HEK293T (cell line): Measurements from ENCODE around the gene MLLT3.

Source experiments
- CTCF ChIA-PET: fragments of 350-600 bp; formaldehyde crosslinking; extraction: SDS; loops from one replicate; lab custom pipeline; 2021; ENCODE audit warnings: antibody characterized with exemption, inconsistent platforms; lab: Yijun Ruan, JAX
- POLR2A ChIA-PET: fragments of 350-600 bp; formaldehyde crosslinking; extraction: SDS; loops from one replicate; lab custom pipeline; 2020; ENCODE audit warnings: antibody characterized with exemption, inconsistent platforms; lab: Yijun Ruan, JAX
- DNase-seq: peaks from one replicate; pipeline ENCODE4 v3.0.0; 2012; ENCODE audit warnings: mixed read lengths; ENCODE audit errors: extremely low spot score
- ARNT ChIP-seq: fragments of 450-650 bp; IDR thresholded peaks from 2 replicates; pipeline ENCODE4 v1.6.1; 2017; ENCODE audit warnings: mild to moderate bottlenecking
- BHLHE40 ChIP-seq: fragments of 450-650 bp; IDR thresholded peaks from 2 replicates; pipeline ENCODE4 v1.6.1; 2016; ENCODE audit warnings: mild to moderate bottlenecking, moderate library complexity, borderline replicate concordance
- CTBP1 ChIP-seq: fragments of 450-650 bp; IDR thresholded peaks from 2 replicates; pipeline ENCODE4 v1.6.1; 2016; ENCODE audit warnings: borderline replicate concordance
- ELF4 ChIP-seq: fragments of 450-650 bp; IDR thresholded peaks from 2 replicates; pipeline ENCODE4 v1.6.1; 2017; ENCODE audit warnings: antibody characterized with exemption
- FOXA1 ChIP-seq: fragments of 450-650 bp; IDR thresholded peaks from 2 replicates; pipeline ENCODE4 v1.6.1; 2016; ENCODE audit warnings: mild to moderate bottlenecking
- FOXK2 ChIP-seq: fragments of 450-650 bp; IDR thresholded peaks from 2 replicates; pipeline ENCODE4 v1.6.1; 2016; ENCODE audit warnings: mild to moderate bottlenecking
- FOXM1 ChIP-seq: fragments of 450-650 bp; IDR thresholded peaks from 2 replicates; pipeline ENCODE4 v1.6.1; 2017; ENCODE audit warnings: mild to moderate bottlenecking, borderline replicate concordance
- HDGF ChIP-seq: fragments of 450-650 bp; IDR thresholded peaks from 2 replicates; pipeline ENCODE4 v1.6.1; 2017; ENCODE audit warnings: antibody characterized with exemption, borderline replicate concordance
- L3MBTL2 ChIP-seq: fragments of 450-650 bp; conservative IDR thresholded peaks from 2 replicates; pipeline ENCODE4 v1.6.1; 2016; ENCODE audit warnings: mild to moderate bottlenecking
- LEF1 ChIP-seq: fragments of 450-650 bp; IDR thresholded peaks from 2 replicates; pipeline ENCODE4 v1.6.1; 2017; ENCODE audit warnings: mild to moderate bottlenecking, borderline replicate concordance
- NFRKB ChIP-seq: fragments of 450-650 bp; IDR thresholded peaks from 2 replicates; pipeline ENCODE4 v1.6.1; 2016; ENCODE audit warnings: mild to moderate bottlenecking, moderate library complexity
- SP1 ChIP-seq: fragments of 450-650 bp; IDR thresholded peaks from 2 replicates; pipeline ENCODE4 v1.6.1; 2017
- SUZ12 ChIP-seq: fragments of 450-650 bp; IDR thresholded peaks from 2 replicates; pipeline ENCODE4 v1.6.1; 2016; ENCODE audit warnings: mild to moderate bottlenecking
- TARDBP ChIP-seq: fragments of 450-650 bp; IDR thresholded peaks from 2 replicates; pipeline ENCODE4 v1.6.1; 2016
- ZNF384 ChIP-seq: fragments of 450-650 bp; IDR thresholded peaks from 2 replicates; pipeline ENCODE4 v1.6.1; 2016
- TF ChIP-seq, protein P1 (sequence below): fragments of 450-650 bp; IDR thresholded peaks from 2 replicates; pipeline ENCODE4 v1.6.1; 2016

MLLT3 gene

DNA sequence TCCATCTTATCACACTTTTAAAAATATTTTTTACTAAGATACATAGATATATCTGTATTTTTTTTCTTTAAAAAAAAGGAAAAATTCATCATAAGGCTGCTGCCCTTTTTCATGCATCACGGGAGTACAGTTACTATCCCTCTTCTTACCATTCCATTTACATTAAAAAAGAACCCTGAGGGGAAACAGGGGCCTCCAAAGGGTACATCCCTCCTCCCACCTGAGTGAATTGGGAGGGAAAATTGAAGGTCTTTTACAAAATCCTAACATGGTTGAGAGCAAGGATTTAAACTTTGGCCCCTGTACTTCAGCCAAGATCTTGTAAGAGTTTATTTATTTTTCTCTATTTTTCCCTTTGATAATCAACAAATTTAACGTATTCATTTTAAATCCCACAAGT, 319.2 kb downstream of the MLLT3 start:
- TF ChIP-seq FOXK2 (no peak), FOXM1 (no peak), ARNT (no peak), FOXA1 (no peak), LEF1 (no peak), ZNF384 (no peak), SP1 (no peak), ELF4 (no peak), CTBP1 (no peak), TARDBP (no peak), SUZ12 (no peak), HDGF (no peak), L3MBTL2 (no peak)
- TF ChIP-seq, protein P1, sequence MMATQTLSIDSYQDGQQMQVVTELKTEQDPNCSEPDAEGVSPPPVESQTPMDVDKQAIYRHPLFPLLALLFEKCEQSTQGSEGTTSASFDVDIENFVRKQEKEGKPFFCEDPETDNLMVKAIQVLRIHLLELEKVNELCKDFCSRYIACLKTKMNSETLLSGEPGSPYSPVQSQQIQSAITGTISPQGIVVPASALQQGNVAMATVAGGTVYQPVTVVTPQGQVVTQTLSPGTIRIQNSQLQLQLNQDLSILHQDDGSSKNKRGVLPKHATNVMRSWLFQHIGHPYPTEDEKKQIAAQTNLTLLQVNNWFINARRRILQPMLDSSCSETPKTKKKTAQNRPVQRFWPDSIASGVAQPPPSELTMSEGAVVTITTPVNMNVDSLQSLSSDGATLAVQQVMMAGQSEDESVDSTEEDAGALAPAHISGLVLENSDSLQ, result no peak
- no peak for DNase-seq
- ChIA-PET POLR2A (no interaction called here), CTCF (no interaction called here)

DNA sequence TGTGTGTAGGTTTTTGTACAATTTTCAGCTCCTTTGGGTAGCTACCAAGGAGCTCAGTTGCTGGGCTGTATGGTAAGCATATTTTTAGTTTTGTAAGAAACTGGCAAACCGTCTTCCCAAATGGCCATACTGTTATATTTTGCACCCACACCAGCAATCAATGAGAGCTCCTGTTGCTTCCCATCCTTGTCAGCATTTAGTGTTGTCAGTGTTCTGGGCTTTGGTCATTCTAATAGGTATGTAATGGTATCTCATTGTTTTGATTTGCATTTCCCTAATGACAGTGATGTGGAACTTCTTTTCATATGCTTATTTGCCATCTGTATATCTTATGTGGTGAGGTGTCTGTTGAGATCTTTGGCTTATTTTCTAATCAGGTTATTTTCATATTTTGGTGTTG, 320.1 kb downstream of the MLLT3 start:
- TF ChIP-seq SUZ12, result no peak
- no peak for TF ChIP-seq FOXA1
- POLR2A ChIA-PET, result no interaction called here
- CTCF ChIA-PET, result no interaction called here
- no peak for DNase-seq

GRCh38 chr9:20300430-20301115, 321.7 kb downstream of the MLLT3 start:
- ChIA-PET POLR2A (no interaction called here), CTCF (no interaction called here)
- DNase-seq, result no peak
- TF ChIP-seq FOXM1 (no peak), BHLHE40 (no peak), TARDBP (no peak), FOXA1 (no peak), LEF1 (no peak), ARNT (no peak), SP1 (no peak), SUZ12 (no peak), CTBP1 (no peak)
- TF ChIP-seq, protein P1, result no peak

DNA sequence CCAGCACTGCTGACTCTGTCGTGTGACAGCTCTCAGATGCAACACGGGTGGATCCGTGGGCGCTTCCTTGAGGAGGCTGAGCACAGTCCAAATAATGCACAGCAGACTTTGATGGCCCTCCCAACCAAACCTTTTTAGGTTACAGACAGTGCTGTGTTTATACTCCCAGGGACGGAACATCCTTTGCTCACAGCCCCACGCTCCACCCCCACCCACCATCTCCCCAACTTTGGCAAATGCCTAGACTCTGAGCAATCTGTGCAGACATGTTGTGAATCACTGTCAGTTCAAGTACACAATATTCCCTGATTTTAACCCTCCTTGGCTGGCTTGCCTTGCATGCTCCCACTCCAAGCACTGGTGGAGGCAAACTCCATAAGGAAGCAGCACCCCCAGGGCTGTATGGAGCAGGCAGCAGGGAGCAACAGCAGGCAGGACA, 324.6 kb downstream of the MLLT3 start:
- TF ChIP-seq FOXM1 (no peak), ELF4 (no peak), L3MBTL2 (no peak), ARNT (no peak), FOXA1 (no peak), CTBP1 (no peak), FOXK2 (no peak), LEF1 (no peak), NFRKB (no peak)
- TF ChIP-seq, protein P1, result no peak
- CTCF ChIA-PET, result no interaction called here
- DNase-seq, result no peak
- POLR2A ChIA-PET, result no interaction called here

DNA sequence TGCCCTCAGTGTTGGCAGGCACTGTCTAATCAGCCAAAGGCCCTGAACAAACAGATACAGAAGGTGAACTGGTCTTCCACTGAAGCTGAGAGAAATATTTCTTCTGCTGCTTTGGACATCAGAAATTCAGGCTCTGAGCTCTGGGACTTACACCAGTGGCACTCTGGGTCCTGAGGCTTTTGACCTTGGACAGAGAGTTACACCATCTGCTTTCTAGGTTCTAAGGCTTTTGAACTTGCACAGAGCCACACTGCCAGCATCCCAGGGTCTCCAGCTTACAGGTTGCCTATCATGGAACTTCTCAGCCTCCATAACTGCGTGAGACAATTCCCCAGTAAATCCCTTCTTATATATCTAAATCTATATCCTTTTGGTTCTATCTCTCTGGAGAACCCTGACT, 326.7 kb downstream of the MLLT3 start:
- no peak for TF ChIP-seq HDGF
- no peak for TF ChIP-seq FOXA1
- no peak for TF ChIP-seq CTBP1
- TF ChIP-seq LEF1, result no peak
- TF ChIP-seq BHLHE40, result no peak
- TF ChIP-seq ELF4, result no peak
- no peak for TF ChIP-seq NFRKB
- no peak for TF ChIP-seq SUZ12
- TF ChIP-seq FOXK2, result no peak
- TF ChIP-seq ZNF384, result no peak
- no peak for TF ChIP-seq TARDBP
- no peak for TF ChIP-seq SP1
- no peak for TF ChIP-seq ARNT
- no peak for TF ChIP-seq L3MBTL2
- no peak for TF ChIP-seq FOXM1
- TF ChIP-seq, protein P1, result no peak
- ChIA-PET CTCF (no interaction called here), POLR2A (no interaction called here)
- DNase-seq, result no peak

- no peak for DNase-seq
- ChIA-PET POLR2A (no interaction called here), CTCF (no interaction called here)
- TF ChIP-seq HDGF (no peak), FOXK2 (no peak), LEF1 (no peak), FOXM1 (no peak), SP1 (no peak), ELF4 (no peak), ZNF384 (no peak), TARDBP (no peak), NFRKB (no peak), BHLHE40 (no peak), SUZ12 (no peak), ARNT (no peak)
- TF ChIP-seq, protein P1, result no peak
These were observed 328.1 kb downstream of the MLLT3 start for GRCh38 chr9:20294046-20294750.
